ENCODE data around the gene AHNAK. TPM values are rescaled to one million over a fixed set of nuclear protein-coding genes. Genes with fewer than 3 reads are reported as not detected.
"Not testable (repeated sequence)": the region's sequence is repeated elsewhere in the genome, so short reads cannot be mapped to it uniquely, and the experiment has no call there.

The AHNAK gene
- total RNA-seq, 1 donor from 2014 or later, result 27.2 TPM

DNA sequence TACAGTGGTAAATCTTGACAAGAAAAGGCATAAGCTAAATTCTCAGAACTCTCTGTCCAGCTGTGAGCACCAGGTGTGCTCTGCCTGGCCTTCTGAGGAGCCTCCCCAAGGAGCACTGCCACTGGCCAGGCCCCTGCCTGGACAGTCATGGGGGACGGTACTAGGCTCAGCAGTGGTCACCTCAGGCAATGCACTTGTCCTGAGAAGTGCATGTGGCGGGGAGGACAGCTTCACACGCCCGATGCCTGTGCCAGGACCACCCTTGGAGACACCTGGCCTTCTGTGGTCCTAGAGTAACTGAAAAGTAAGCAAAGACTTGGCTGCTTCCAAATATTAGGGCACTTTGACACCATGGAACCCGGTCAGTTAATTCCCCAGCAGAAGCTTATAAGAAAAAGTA lies 156.4 kb downstream of the AHNAK start:
- peaks cover 13% of the 10 kb centered on the region for H3K4me1 Mint-ChIP-seq (ENCODE audit: low read depth)
- no peaks in the 10 kb centered on the region for H3K9me3 Mint-ChIP-seq (ENCODE audit: low read depth)
- no peaks in the 10 kb centered on the region for H3K36me3 Mint-ChIP-seq (ENCODE audit: insufficient read depth)
- no peak for DNase-seq (ENCODE audit: low spot score, unreplicated experiment)
- H3K4me3 Mint-ChIP-seq (ENCODE audit: low read depth), result no peak overlapping the region
- no peak overlapping the region for H3K27ac Mint-ChIP-seq
- H3K27me3 Mint-ChIP-seq, result no peaks in the 10 kb centered on the region
- TF ChIP-seq, protein P1, sequence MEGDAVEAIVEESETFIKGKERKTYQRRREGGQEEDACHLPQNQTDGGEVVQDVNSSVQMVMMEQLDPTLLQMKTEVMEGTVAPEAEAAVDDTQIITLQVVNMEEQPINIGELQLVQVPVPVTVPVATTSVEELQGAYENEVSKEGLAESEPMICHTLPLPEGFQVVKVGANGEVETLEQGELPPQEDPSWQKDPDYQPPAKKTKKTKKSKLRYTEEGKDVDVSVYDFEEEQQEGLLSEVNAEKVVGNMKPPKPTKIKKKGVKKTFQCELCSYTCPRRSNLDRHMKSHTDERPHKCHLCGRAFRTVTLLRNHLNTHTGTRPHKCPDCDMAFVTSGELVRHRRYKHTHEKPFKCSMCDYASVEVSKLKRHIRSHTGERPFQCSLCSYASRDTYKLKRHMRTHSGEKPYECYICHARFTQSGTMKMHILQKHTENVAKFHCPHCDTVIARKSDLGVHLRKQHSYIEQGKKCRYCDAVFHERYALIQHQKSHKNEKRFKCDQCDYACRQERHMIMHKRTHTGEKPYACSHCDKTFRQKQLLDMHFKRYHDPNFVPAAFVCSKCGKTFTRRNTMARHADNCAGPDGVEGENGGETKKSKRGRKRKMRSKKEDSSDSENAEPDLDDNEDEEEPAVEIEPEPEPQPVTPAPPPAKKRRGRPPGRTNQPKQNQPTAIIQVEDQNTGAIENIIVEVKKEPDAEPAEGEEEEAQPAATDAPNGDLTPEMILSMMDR (IDR thresholded peaks at IDR 0.05; ENCODE audit: unreplicated experiment), result no peak

DNA sequence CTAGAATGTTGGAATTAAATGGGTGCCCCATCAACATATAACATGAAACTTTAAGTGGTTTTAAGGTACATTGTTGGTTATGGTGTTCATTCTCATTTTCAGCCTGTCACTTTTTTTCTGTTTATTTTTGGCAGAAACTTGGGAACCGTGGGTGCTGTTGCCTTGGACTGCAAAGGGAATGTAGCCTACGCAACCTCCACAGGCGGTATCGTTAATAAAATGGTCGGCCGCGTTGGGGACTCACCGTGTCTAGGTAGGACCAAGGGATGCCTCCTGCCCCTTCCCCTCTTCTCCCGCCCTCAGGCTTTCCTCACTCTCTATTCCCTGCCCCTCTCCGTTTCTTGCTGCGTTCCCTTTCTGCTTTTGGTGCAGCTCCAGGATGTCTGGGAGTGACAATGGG lies 157.6 kb downstream of the AHNAK start:
- H3K4me3 Mint-ChIP-seq (ENCODE audit: low read depth), result no peak overlapping the region
- no peaks in the 10 kb centered on the region for H3K27me3 Mint-ChIP-seq

DNA sequence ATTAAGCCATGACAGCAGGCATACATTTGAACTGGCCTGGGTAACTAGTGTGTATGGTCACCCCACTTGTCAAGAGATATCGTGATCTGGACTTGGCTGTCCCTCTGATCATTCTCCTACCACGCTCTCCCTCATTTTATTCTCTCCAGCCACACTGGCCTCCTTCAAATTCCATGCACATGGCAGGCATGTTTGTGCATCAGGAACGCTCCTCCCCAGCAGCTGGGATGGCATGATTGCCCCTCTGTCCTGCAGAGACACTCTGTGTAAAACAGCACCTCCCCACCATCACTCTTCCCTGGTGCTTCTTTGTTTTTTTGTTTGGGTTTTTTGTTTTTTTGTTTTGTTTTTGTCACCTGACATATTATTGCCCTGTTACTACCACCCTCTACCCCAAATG lies 159.2 kb downstream of the AHNAK start:
- Mint-ChIP-seq H3K9me3 (ENCODE audit: low read depth) (no peaks in the 10 kb centered on the region), H3K36me3 (ENCODE audit: insufficient read depth) (no peaks in the 10 kb centered on the region), H3K4me3 (ENCODE audit: low read depth) (no peak overlapping the region), H3K27me3 (no peaks in the 10 kb centered on the region), H3K27ac (no peak overlapping the region), H3K4me1 (ENCODE audit: low read depth) (peaks cover 13% of the 10 kb centered on the region)
- no peak for DNase-seq (ENCODE audit: low spot score, unreplicated experiment)
- TF ChIP-seq, protein P1 (IDR thresholded peaks at IDR 0.05; ENCODE audit: unreplicated experiment), result no peak

More for the DNA sequence above, 157.6 kb downstream of the AHNAK start:
- H3K9me3 Mint-ChIP-seq (ENCODE audit: low read depth), result no peaks in the 10 kb centered on the region
- TF ChIP-seq, protein P1 (IDR thresholded peaks at IDR 0.05; ENCODE audit: unreplicated experiment), result no peak
- no peak for DNase-seq (ENCODE audit: low spot score, unreplicated experiment)
- H3K4me1 Mint-ChIP-seq (ENCODE audit: low read depth), result peaks cover 11% of the 10 kb centered on the region
- no peaks in the 10 kb centered on the region for H3K36me3 Mint-ChIP-seq (ENCODE audit: insufficient read depth)
- H3K27ac Mint-ChIP-seq, result no peak overlapping the region

DNA sequence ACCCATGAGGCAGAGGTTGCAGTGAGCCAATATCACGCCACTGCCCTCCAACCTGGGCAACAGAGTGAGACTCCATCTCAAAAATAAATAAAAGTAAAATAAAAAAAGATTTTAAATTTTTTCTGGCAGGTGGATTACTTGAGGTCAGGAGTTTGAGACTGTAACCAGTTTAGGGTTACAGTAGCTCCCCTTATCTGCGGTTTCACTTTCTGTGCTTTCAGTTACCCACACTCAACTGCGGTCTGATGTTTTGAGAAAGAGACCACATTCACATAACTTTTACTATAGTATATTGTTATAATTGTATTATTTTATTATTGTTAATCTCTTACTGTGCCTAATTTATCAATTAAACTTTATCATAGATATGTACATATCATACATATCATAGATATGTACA lies 160.5 kb downstream of the AHNAK start:
- H3K27ac Mint-ChIP-seq; H3K4me3 Mint-ChIP-seq (ENCODE audit: low read depth): not testable (repeated sequence)
- peaks cover 24% of the 10 kb centered on the region for H3K4me1 Mint-ChIP-seq (ENCODE audit: low read depth)

DNA sequence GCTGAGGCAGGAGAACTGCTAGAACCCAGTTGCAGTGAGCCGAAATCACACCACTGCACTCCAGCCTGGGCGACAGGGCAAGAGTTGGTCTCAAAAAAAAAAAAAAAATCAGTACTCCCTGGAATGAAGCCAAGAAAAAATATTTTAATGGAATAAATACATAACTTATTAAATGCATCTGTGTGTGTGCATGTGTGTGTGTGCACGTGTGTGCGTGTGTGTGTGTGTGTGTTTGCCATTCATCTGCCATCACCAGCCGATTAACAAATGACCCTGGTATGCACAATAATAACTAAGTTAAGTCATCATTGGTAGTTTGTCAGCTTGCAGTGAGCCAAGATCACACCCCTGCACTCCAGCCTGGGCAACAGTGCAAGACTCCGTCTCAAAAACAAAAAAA lies 162.8 kb downstream of the AHNAK start:
- DNase-seq (ENCODE audit: low spot score, unreplicated experiment), result no peak
- H3K4me1 Mint-ChIP-seq (ENCODE audit: low read depth), result peaks cover 29% of the 10 kb centered on the region
- TF ChIP-seq, protein P1 (IDR thresholded peaks at IDR 0.05; ENCODE audit: unreplicated experiment), result no peak
- H3K4me3 Mint-ChIP-seq (ENCODE audit: low read depth), result no peak overlapping the region
- peak overlapping the region; percentile 79 for H3K27ac Mint-ChIP-seq
- H3K27me3 Mint-ChIP-seq, result no peaks in the 10 kb centered on the region
- no peaks in the 10 kb centered on the region for H3K36me3 Mint-ChIP-seq (ENCODE audit: insufficient read depth)
- no peaks in the 10 kb centered on the region for H3K9me3 Mint-ChIP-seq (ENCODE audit: low read depth)

More for the DNA sequence above, 160.5 kb downstream of the AHNAK start:
- not testable (repeated sequence) for H3K27me3 Mint-ChIP-seq; H3K36me3 Mint-ChIP-seq (ENCODE audit: insufficient read depth); H3K9me3 Mint-ChIP-seq (ENCODE audit: low read depth); DNase-seq (ENCODE audit: low spot score, unreplicated experiment)

Small RNAs within 50 kb of the gene (microRNA-seq; reads per million reads assigned to microRNA genes)
- 1.8 reads per million for gene MIR6747 (ENCODE audit: borderline number of aligned reads, unreplicated experiment)

Other genes with a start within 250 kb of the AHNAK start
- not detected in 2 replicates for gene SCGB1D4, start 247.7 kb downstream of the AHNAK start, total RNA-seq
- gene ASRGL1, start 209.4 kb downstream of the AHNAK start, total RNA-seq, result 41.6 and 45.2 TPM in 2 replicates
- gene SCGB1A1, start 127.8 kb downstream of the AHNAK start, total RNA-seq, result 1.9 and 3.1 TPM in 2 replicates
- gene EEF1G, start 27.1 kb upstream of the AHNAK start, total RNA-seq, result 1,931 and 1,938 TPM in 2 replicates
- gene TUT1, start 44.7 kb upstream of the AHNAK start, total RNA-seq, result 23.1 and 26.0 TPM in 2 replicates
- 134 and 140 TPM in 2 replicates for gene MTA2, start 55.1 kb upstream of the AHNAK start, total RNA-seq
- gene EML3, start 66.0 kb upstream of the AHNAK start, total RNA-seq, result 42.7 and 47.0 TPM in 2 replicates
- 0.62 and 0.86 TPM in 2 replicates for gene ROM1, start 66.5 kb upstream of the AHNAK start, total RNA-seq
- 43.4 and 48.9 TPM in 2 replicates for gene B3GAT3, start 75.2 kb upstream of the AHNAK start, total RNA-seq
- 354 and 361 TPM in 2 replicates for gene GANAB, start 99.8 kb upstream of the AHNAK start, total RNA-seq
- 23.6 and 24.7 TPM in 2 replicates for gene INTS5, start 106.5 kb upstream of the AHNAK start, total RNA-seq
- 71.7 and 73.5 TPM in 2 replicates for gene C11orf98, start 118.4 kb upstream of the AHNAK start, total RNA-seq
- 12.2 and 18.0 TPM in 2 replicates for gene CSKMT, start 118.5 kb upstream of the AHNAK start, total RNA-seq
- 7.0 and 7.6 TPM in 2 replicates for gene UQCC3, start 124.9 kb upstream of the AHNAK start, total RNA-seq
- gene LBHD1, start 125.5 kb upstream of the AHNAK start, total RNA-seq, result 9.3 and 9.4 TPM in 2 replicates
- 99.8 and 102 TPM in 2 replicates for gene UBXN1, start 132.3 kb upstream of the AHNAK start, total RNA-seq
- 0.65 and 0.89 TPM in 2 replicates for gene LRRN4CL, start 142.7 kb upstream of the AHNAK start, total RNA-seq
- gene BSCL2, start 160.6 kb upstream of the AHNAK start, total RNA-seq, result 84.9 and 85.8 TPM in 2 replicates
- 1.8 and 2.0 TPM in 2 replicates for gene GNG3, start 160.9 kb upstream of the AHNAK start, total RNA-seq
- gene HNRNPUL2, start 180.7 kb upstream of the AHNAK start, total RNA-seq, result 61.0 and 63.9 TPM in 2 replicates
- gene TTC9C, start 181.7 kb upstream of the AHNAK start, total RNA-seq, result 35.5 and 40.8 TPM in 2 replicates
- 13.4 and 17.3 TPM in 2 replicates for gene ZBTB3, start 207.4 kb upstream of the AHNAK start, total RNA-seq
- 93.8 and 101 TPM in 2 replicates for gene POLR2G, start 214.8 kb upstream of the AHNAK start, total RNA-seq
- 52.3 and 56.3 TPM in 2 replicates for gene TAF6L, start 224.6 kb upstream of the AHNAK start, total RNA-seq
- gene TMEM179B, start 240.6 kb upstream of the AHNAK start, total RNA-seq, result 38.4 and 40.8 TPM in 2 replicates
- 18.6 and 19.8 TPM in 2 replicates for gene TMEM223, start 245.2 kb upstream of the AHNAK start, total RNA-seq

Data from progenitor cell of endocrine pancreas (in vitro differentiated cells).